HepG2 (cell line): Measurements from ENCODE around the gene ANXA2.

Source experiments
- BRD4 ChIP-seq: sonication (generic); formaldehyde crosslinking; IDR thresholded peaks from 2 replicates; pipeline ENCODE4 v1.4.0; 2020; ENCODE audit warnings: missing genetic modification reagents
- ETV6 ChIP-seq: sonication (generic); formaldehyde crosslinking; conservative IDR thresholded peaks from 2 replicates; pipeline ENCODE4 v1.4.0; 2020; ENCODE audit warnings: missing genetic modification reagents
- NBN ChIP-seq: fragments of 450-650 bp; conservative IDR thresholded peaks from 2 replicates; pipeline ENCODE4 v1.6.1; 2017
- PLRG1 ChIP-seq: fragments of 450-650 bp; conservative IDR thresholded peaks from 2 replicates; pipeline ENCODE4 v1.6.1; 2016
- RAD21 ChIP-seq: fragments of 450-650 bp; formaldehyde crosslinking; IDR thresholded peaks from 2 replicates; pipeline ENCODE4 v1.5.0; 2020; ENCODE audit warnings: mild to moderate bottlenecking
- SATB2 ChIP-seq: sonication (generic); formaldehyde crosslinking; IDR thresholded peaks from 2 replicates; pipeline ENCODE4 v1.5.0; 2020; ENCODE audit warnings: missing genetic modification reagents
- TAF1 ChIP-seq: sonication (generic); formaldehyde crosslinking; IDR thresholded peaks from 2 replicates; pipeline ENCODE4 v1.4.0; 2020; ENCODE audit warnings: missing genetic modification reagents
- TF ChIP-seq, protein P1 (sequence below): sonication (generic); formaldehyde crosslinking; IDR thresholded peaks from 2 replicates; pipeline ENCODE4 v1.5.0; 2020; ENCODE audit warnings: mild to moderate bottlenecking, missing genetic modification reagents, moderate library complexity
- TF ChIP-seq, protein P2 (sequence below), 2 experiments: IDR thresholded peaks; 2 replicates each; pipeline ENCODE4 v1.6.1; 2011 to 2012; ENCODE audit warnings: low read length in 2 of 2, borderline replicate concordance in 1 of 2, low read depth in 1 of 2, mild to moderate bottlenecking in 1 of 2, moderate library complexity in 1 of 2
- TF ChIP-seq, protein P3 (sequence below): sonication (generic); formaldehyde crosslinking; conservative IDR thresholded peaks from 2 replicates; pipeline ENCODE4 v1.8.1; 2023; ENCODE audit warnings: missing genetic modification reagents

DNA sequence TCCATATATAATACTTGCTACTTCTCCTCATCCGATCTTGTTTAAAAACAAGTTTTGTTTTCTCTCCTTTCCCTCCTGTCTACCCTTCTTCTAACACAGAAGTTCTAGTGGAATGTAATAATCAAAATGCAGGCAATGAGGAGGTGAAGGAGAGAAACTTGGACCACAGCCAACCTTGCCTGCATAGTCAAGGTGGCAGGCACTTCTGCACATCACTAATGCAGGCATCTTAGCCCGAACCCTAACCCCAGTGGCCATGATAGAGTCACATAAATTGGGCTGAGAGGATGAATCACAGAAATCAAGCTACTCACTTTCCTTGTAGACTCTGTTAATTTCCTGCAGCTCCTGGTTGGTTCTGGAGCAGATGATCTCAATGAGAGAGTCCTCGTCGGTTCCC lies 41.0 kb downstream of the ANXA2 start:
- TF ChIP-seq RAD21 (CRISPR knock-in tag), result no peak
- TF ChIP-seq, protein P1, sequence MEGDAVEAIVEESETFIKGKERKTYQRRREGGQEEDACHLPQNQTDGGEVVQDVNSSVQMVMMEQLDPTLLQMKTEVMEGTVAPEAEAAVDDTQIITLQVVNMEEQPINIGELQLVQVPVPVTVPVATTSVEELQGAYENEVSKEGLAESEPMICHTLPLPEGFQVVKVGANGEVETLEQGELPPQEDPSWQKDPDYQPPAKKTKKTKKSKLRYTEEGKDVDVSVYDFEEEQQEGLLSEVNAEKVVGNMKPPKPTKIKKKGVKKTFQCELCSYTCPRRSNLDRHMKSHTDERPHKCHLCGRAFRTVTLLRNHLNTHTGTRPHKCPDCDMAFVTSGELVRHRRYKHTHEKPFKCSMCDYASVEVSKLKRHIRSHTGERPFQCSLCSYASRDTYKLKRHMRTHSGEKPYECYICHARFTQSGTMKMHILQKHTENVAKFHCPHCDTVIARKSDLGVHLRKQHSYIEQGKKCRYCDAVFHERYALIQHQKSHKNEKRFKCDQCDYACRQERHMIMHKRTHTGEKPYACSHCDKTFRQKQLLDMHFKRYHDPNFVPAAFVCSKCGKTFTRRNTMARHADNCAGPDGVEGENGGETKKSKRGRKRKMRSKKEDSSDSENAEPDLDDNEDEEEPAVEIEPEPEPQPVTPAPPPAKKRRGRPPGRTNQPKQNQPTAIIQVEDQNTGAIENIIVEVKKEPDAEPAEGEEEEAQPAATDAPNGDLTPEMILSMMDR (CRISPR knock-in tag), result no peak
- TF ChIP-seq ETV6 (CRISPR knock-in tag), result no peak
- TF ChIP-seq BRD4 (CRISPR knock-in tag), result no peak
- TF ChIP-seq SATB2, result no peak
- TF ChIP-seq, protein P2, sequence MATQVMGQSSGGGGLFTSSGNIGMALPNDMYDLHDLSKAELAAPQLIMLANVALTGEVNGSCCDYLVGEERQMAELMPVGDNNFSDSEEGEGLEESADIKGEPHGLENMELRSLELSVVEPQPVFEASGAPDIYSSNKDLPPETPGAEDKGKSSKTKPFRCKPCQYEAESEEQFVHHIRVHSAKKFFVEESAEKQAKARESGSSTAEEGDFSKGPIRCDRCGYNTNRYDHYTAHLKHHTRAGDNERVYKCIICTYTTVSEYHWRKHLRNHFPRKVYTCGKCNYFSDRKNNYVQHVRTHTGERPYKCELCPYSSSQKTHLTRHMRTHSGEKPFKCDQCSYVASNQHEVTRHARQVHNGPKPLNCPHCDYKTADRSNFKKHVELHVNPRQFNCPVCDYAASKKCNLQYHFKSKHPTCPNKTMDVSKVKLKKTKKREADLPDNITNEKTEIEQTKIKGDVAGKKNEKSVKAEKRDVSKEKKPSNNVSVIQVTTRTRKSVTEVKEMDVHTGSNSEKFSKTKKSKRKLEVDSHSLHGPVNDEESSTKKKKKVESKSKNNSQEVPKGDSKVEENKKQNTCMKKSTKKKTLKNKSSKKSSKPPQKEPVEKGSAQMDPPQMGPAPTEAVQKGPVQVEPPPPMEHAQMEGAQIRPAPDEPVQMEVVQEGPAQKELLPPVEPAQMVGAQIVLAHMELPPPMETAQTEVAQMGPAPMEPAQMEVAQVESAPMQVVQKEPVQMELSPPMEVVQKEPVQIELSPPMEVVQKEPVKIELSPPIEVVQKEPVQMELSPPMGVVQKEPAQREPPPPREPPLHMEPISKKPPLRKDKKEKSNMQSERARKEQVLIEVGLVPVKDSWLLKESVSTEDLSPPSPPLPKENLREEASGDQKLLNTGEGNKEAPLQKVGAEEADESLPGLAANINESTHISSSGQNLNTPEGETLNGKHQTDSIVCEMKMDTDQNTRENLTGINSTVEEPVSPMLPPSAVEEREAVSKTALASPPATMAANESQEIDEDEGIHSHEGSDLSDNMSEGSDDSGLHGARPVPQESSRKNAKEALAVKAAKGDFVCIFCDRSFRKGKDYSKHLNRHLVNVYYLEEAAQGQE (IDR thresholded peaks at IDR 0.05; ENCODE audit: borderline replicate concordance in 1 of 2, low read depth in 1 of 2, low read length in 2 of 2), result no peak
- TF ChIP-seq NBN, result no peak
- TF ChIP-seq, protein P3, sequence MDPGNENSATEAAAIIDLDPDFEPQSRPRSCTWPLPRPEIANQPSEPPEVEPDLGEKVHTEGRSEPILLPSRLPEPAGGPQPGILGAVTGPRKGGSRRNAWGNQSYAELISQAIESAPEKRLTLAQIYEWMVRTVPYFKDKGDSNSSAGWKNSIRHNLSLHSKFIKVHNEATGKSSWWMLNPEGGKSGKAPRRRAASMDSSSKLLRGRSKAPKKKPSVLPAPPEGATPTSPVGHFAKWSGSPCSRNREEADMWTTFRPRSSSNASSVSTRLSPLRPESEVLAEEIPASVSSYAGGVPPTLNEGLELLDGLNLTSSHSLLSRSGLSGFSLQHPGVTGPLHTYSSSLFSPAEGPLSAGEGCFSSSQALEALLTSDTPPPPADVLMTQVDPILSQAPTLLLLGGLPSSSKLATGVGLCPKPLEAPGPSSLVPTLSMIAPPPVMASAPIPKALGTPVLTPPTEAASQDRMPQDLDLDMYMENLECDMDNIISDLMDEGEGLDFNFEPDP (CRISPR knock-in tag), result no peak
- no peak for TF ChIP-seq TAF1 (CRISPR knock-in tag)
- TF ChIP-seq PLRG1, result no peak
